ENCODE data around the gene PROSER2. TPM values are rescaled to one million over a fixed set of nuclear protein-coding genes. Genes with fewer than 3 reads are reported as not detected.

PROSER2 gene
- total RNA-seq, 4 donors from 2014 or later = 2.5 to 5.9 (median 3.7) TPM

DNA sequence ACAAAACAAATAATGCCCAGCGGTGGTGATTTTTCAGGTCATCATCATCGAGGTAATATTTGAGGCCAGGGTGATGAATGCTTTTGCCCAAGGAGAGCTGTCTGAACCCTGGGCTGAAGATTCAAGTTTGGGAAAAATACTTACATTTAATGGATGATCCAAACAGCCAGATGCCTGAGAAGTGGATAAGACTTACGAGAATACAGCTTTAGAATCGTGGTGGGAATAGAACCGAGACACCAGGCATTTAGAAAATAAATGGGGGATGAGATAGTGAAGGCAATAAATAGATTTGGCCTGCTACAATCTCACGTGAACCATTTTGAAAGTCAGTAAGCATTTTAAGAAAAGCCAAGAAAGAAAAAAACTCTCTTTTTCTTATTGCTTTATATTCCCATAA is 12.2 kb upstream of the PROSER2 start:
- TF ChIP-seq CTCF (IDR thresholded peaks at IDR 0.05) (no peak), POLR2AphosphoS5 (IDR thresholded peaks at IDR 0.05) (no peak), EP300 (IDR thresholded peaks at IDR 0.05) (no peak), POLR2A (IDR thresholded peaks at IDR 0.05; ENCODE audit: low read depth) (no peak)
- 66% methylated on average over 6 of the region's 6 CpGs for WGBS

GRCh38 chr10:11813177-11813576 is 10.0 kb upstream of the PROSER2 start:
- Histone ChIP-seq H3K4me3 (no peak overlapping the region), H3K27ac (replicated peaks in 1 of 4) (no peak overlapping the region), H3K4me1 (no peaks in the 10 kb centered on the region), H3K27me3 (peaks cover 0 to 18% (median 0%) of the 10 kb centered on the region in 4 donors), H3K9me3 (no peaks in the 10 kb centered on the region), H3K36me3 (no peaks in the 10 kb centered on the region)
- WGBS = 84% methylated on average over 6 of the region's 7 CpGs
- no peak for DNase-seq (ENCODE audit: extremely low spot score)
- intact Hi-C loops (cut with DNase I) = no loop called here
- TF ChIP-seq POLR2AphosphoS5 (IDR thresholded peaks at IDR 0.05) (no peak), EP300 (IDR thresholded peaks at IDR 0.05) (no peak), POLR2A (IDR thresholded peaks at IDR 0.05; ENCODE audit: low read depth) (no peak), CTCF (IDR thresholded peaks at IDR 0.05) (no peak)

More for the DNA sequence above, 12.2 kb upstream of the PROSER2 start:
- DNase-seq (ENCODE audit: extremely low spot score) = no peak
- H3K4me1 ChIP-seq = no peaks in the 10 kb centered on the region
- H3K27me3 ChIP-seq = peaks cover 0 to 18% (median 0%) of the 10 kb centered on the region in 4 donors
- H3K36me3 ChIP-seq = no peaks in the 10 kb centered on the region
- intact Hi-C loops (cut with DNase I) = no loop called here
- no peaks in the 10 kb centered on the region for H3K9me3 ChIP-seq
- no peak overlapping the region for H3K27ac ChIP-seq (replicated peaks in 1 of 4)
- no peak overlapping the region for H3K4me3 ChIP-seq

DNA sequence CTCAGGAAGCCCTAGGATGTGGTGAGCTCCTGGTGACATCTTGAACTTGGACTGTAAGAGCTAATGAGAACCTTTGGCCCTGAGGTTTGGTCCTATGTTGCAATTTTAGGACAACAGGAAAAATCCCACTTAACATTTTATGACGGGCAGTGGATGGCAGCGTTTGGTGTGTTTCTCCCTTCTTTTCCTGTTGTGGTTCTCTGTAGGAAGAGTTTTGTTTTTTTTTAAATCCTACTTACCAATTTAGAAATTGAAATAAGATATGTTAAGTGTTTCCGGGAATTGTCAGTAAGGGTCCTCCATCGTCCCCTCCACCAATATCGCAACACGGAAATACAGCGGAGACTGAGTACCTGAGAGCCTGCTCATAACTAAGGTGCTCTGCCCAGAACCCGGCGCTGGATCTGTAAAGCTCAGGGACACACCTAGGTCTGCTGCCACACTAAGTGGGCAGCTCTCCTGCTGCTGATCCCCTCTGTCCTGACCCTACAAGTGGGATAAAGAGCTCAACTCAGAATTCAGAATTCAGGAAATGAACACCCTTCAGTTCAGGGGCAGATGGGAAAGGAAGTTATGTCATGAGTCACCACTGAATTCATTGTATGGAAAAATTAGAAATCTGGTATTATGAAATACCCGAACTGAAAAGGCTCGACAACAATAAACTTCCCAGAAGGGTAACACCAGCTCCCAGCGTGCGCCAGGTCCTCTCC is 9.1 kb upstream of the PROSER2 start:
- intact Hi-C loops (cut with DNase I) = no loop called here
- peak overlapping the region in 1 of 4 donors; percentile 11 for H3K27ac ChIP-seq (replicated peaks in 1 of 4)

DNA sequence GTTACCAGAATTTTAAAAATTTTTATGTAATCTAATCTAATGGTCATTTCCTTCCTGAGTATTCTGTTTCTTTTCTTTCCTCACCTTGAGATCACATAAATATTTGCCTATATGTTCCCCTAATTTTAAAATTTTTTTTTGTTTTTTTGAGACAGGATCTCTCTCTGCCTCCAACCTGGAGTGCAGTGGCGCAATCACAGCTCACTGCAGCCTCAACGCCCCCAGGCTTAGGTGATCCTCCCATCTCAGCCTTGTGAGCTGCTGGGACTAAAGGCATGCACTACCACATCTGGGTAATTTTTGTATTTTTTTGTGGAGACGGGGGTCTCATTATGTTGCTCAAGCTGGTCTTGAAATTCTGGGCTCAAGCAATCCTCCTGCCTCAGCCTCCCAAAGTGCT is 4.1 kb upstream of the PROSER2 start:
- Histone ChIP-seq H3K27me3 (peaks cover 0 to 30% (median 14%) of the 10 kb centered on the region in 4 donors), H3K27ac (replicated peaks in 1 of 4) (no peak overlapping the region), H3K36me3 (no peaks in the 10 kb centered on the region), H3K4me3 (no peak overlapping the region), H3K4me1 (peaks cover 3 to 13% (median 11%) of the 10 kb centered on the region in 4 donors), H3K9me3 (no peaks in the 10 kb centered on the region)
- DNase-seq (ENCODE audit: extremely low spot score) = no peak
- TF ChIP-seq EP300 (IDR thresholded peaks at IDR 0.05) (no peak), POLR2AphosphoS5 (IDR thresholded peaks at IDR 0.05) (no peak), CTCF (IDR thresholded peaks at IDR 0.05) (no peak), POLR2A (IDR thresholded peaks at IDR 0.05; ENCODE audit: low read depth) (no peak)
- intact Hi-C loops (cut with DNase I) = no loop called here
- WGBS = 92% methylated on average over 3 of the region's 3 CpGs

More for the DNA sequence above, 9.1 kb upstream of the PROSER2 start:
- H3K4me3 ChIP-seq = no peak overlapping the region
- whole genome bisulfite sequencing = 82% methylated on average over 13 of the region's 13 CpGs
- H3K9me3 ChIP-seq = no peaks in the 10 kb centered on the region
- H3K4me1 ChIP-seq = no peaks in the 10 kb centered on the region
- H3K36me3 ChIP-seq = no peaks in the 10 kb centered on the region
- H3K27me3 ChIP-seq = peaks cover 0 to 11% (median 0%) of the 10 kb centered on the region in 4 donors
- DNase-seq (ENCODE audit: extremely low spot score) = no peak
- TF ChIP-seq CTCF (IDR thresholded peaks at IDR 0.05) (no peak), EP300 (IDR thresholded peaks at IDR 0.05) (no peak), POLR2A (IDR thresholded peaks at IDR 0.05; ENCODE audit: low read depth) (no peak), POLR2AphosphoS5 (IDR thresholded peaks at IDR 0.05) (no peak)

Data from esophagus muscularis mucosa (tissue), 4 donors.